Smooth muscle cell of the pulmonary artery (primary cell): ENCODE measurements around the gene S1PR2. TPM values are rescaled to one million over a fixed set of nuclear protein-coding genes. Genes with fewer than 3 reads are reported as not detected.

Experiments
- total RNA-seq: library from RNA; depleted of rRNA; stranded (reverse); fragments of >200 nt; gene quantifications from 2 replicates; pipeline ENCODE4 v1.2.3, GENCODE V29; 2014

S1PR2 gene, protein sequence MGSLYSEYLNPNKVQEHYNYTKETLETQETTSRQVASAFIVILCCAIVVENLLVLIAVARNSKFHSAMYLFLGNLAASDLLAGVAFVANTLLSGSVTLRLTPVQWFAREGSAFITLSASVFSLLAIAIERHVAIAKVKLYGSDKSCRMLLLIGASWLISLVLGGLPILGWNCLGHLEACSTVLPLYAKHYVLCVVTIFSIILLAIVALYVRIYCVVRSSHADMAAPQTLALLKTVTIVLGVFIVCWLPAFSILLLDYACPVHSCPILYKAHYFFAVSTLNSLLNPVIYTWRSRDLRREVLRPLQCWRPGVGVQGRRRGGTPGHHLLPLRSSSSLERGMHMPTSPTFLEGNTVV
- 11.9 and 14.6 TPM in 2 replicates for total RNA-seq

DNA sequence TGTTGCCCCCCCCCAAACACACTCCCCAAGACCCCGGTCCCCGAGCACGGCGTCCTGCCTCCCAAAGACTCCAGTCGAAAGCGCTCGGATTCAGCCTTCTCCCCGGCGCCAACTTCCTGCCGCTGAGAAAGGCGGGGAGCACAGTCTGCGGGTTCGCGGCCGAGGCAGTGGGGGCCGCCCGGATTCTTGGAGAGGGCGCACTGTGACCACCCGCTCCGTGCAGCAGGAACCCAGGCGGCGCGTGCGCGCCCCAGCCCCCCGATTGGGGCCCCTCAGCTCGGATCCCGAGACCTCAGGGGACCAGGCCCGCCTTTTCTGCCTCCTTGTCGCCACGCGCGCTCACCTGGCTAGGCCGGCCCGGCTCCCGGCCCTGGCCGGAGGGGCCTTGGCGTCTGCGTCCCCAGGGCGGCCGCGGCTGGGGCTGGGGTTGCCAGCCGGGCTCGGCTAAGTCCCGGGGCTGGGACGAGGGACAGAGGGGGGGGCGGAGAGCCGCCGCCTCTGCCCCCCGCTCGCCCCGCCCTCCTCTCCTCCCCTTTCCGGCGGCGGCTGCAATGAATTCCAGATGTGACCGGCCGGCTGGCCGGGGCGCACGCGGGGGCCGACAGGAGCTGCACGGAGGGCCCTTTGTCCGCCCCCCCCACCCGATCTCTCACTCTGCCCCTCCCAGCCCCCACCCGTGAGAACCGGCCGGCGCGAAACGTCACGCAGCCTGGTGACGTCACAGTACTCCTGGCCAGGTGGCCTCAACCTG lies at the start of gene S1PR2:
Gene S1PR2, minus strand, starts transcription at position 471 of the 751 bp plus-strand sequence. CDS start 6,426 bp downstream, outside the sequence.

DNA sequence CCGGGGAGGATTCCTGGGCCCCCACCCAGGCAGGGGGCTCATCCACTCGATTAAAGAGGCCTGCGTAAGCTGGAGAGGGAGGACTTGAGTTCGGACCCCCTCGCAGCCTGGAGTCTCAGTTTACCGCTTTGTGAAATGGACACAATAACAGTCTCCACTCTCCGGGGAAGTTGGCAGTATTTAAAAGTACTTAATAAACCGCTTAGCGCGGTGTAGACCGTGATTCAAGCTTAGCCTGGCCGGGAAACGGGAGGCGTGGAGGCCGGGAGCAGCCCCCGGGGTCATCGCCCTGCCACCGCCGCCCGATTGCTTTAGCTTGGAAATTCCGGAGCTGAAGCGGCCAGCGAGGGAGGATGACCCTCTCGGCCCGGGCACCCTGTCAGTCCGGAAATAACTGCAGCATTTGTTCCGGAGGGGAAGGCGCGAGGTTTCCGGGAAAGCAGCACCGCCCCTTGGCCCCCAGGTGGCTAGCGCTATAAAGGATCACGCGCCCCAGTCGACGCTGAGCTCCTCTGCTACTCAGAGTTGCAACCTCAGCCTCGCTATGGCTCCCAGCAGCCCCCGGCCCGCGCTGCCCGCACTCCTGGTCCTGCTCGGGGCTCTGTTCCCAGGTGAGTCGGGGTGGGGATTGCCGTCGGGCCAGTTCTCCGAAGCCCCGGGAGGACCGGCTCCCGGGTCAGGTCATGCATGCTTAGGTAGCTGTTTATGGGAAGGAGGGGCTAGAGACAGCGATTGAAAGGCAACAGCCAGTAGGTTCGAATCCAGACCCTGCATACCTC lies 39.7 kb upstream of the S1PR2 start, which contains the start of gene ICAM1:
Gene ICAM1, plus strand, starts transcription at position 505 of the 779 bp plus-strand sequence. Its CDS starts 40 bp downstream, at position 545.

DNA sequence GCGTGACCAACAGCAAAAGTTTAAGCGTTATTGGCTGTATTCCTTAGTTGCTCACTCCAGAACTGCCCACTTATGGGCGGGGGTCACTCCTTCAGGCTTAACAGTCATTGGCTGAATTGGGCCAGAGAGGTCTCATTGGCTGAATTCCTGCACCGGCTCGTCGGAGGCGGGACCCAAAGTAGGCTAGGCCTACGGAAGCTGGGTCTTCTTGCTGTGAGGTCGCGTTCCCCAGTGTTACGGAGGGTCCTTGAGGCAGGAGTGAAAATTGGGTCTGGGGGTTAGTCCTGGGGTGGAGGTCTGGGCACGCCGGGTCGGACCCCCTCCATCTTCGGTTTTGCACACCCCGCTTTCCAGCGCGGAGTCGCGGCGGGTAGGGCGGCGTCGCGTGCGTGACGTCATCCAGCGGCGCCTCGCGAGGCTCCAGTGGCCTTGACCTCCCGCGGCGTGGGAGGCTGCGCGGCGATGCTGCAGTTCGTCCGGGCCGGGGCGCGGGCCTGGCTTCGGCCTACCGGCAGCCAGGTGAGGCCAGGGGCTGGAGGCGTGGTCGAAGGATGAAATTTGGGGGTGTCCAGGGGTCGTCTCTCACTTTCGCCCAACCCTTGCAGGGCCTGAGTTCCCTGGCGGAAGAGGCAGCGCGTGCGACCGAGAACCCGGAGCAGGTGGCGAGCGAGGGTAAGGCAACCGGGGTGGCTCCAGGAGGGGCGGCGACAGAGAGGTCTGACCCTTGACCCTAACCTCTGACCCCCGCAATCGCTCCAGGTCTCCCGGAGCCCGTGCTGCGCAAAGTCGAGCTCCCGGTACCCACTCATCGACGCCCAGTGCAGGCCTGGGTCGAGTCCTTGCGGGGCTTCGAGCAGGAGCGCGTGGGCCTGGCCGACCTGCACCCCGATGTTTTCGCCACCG lies 20.9 kb upstream of the S1PR2 start, which contains the start of gene MRPL4:
Gene MRPL4, plus strand, starts transcription at position 423 of the 903 bp plus-strand sequence. Its CDS starts 40 bp downstream, at position 463.

DNA sequence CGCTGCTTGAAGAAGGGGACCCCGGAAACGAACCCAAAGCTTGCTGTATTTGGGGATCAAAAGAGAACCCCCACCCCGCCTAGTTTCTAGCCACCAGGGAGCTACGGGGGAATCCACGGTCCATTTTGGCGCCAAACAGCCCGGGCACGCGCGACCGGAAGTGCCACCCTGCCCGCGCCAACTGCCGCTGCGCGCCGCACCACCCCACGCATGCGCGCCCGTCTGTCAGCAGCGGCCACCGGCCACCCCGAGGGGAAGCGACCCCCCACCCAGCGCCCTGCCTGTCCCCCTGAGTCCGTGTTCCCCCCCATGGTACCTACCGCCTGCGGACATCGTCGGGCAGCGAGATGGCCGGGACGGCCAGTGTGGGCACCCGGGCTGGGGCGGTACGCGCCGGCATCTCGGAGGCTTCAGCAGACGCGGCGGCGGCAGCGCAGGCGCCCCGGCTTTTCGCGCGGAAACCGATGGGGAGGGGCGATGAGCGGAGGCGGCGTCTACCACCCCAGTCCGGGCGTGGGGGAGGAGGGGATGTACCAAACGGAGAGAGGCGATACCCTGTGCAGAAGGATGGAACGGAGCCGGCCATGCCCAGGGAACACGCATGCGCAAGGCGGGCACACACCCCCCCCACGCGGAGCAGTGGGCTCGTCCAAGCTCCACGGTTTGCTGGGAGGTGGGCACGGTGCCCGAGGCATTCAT lies 36.5 kb downstream of the S1PR2 start, which contains the start of gene DNMT1:
Gene DNMT1, minus strand, starts transcription at position 454 of the 699 bp plus-strand sequence. Its CDS starts 54 bp downstream, at position 400.

Other genes starting within 250 kb of the S1PR2 start
- gene COL5A3, start 220.8 kb downstream of the S1PR2 start, total RNA-seq = 8.6 and 138 TPM in 2 replicates
- gene RDH8, start 217.8 kb downstream of the S1PR2 start, total RNA-seq = not detected in 2 replicates
- gene SHFL, start 145.0 kb downstream of the S1PR2 start, total RNA-seq = 27.1 and 27.7 TPM in 2 replicates
- gene ANGPTL6, start 128.7 kb downstream of the S1PR2 start, total RNA-seq = 0.46 and 0.73 TPM in 2 replicates
- gene PPAN, start 125.0 kb downstream of the S1PR2 start, total RNA-seq = 34.7 and 50.3 TPM in 2 replicates
- gene P2RY11, start 119.6 kb downstream of the S1PR2 start, total RNA-seq = 5.9 and 10.1 TPM in 2 replicates
- gene EIF3G, start 111.4 kb downstream of the S1PR2 start, total RNA-seq = 202 and 222 TPM in 2 replicates
- 26.7 and 30.3 TPM in 2 replicates for gene DNMT1, start 36.4 kb downstream of the S1PR2 start, total RNA-seq
- 18.1 and 25.0 TPM in 2 replicates for gene MRPL4, start 20.9 kb upstream of the S1PR2 start, total RNA-seq
- gene ICAM1, start 39.8 kb upstream of the S1PR2 start, total RNA-seq = 5.9 and 19.6 TPM in 2 replicates
- 0.10 and 0.52 TPM in 2 replicates for gene ICAM4, start 55.6 kb upstream of the S1PR2 start, total RNA-seq
- 2.3 and 2.5 TPM in 2 replicates for gene ICAM5, start 58.6 kb upstream of the S1PR2 start, total RNA-seq
- gene ZGLP1, start 78.5 kb upstream of the S1PR2 start, total RNA-seq = 0.46 and 0.59 TPM in 2 replicates
- gene FDX2, start 84.7 kb upstream of the S1PR2 start, total RNA-seq = 12.5 and 19.6 TPM in 2 replicates
- gene RAVER1, start 102.2 kb upstream of the S1PR2 start, total RNA-seq = 17.3 and 27.0 TPM in 2 replicates
- gene ICAM3, start 108.3 kb upstream of the S1PR2 start, total RNA-seq = 6.7 and 8.3 TPM in 2 replicates
- 82.5 and 86.6 TPM in 2 replicates for gene TYK2, start 149.2 kb upstream of the S1PR2 start, total RNA-seq
- 119 and 153 TPM in 2 replicates for gene CDC37, start 172.2 kb upstream of the S1PR2 start, total RNA-seq
- 9.7 and 10.0 TPM in 2 replicates for gene PDE4A, start 189.2 kb upstream of the S1PR2 start, total RNA-seq